Measurements from ENCODE around the gene SCYL3.

- no peak for TF ChIP-seq POLR2A (IDR thresholded peaks at IDR 0.05; ENCODE audit: low read depth, low read length)
- TF ChIP-seq POLR2AphosphoS5 (IDR thresholded peaks at IDR 0.05; ENCODE audit: low read depth, low read length), result no peak
These were observed 13.2 kb upstream of the SCYL3 start for GRCh38 chr1:169906938-169907337.
